Naive thymus-derived CD8-positive, alpha-beta T cell (primary cell): Measurements from ENCODE around the gene RAB11FIP4. TPM values are rescaled to one million over a fixed set of nuclear protein-coding genes. Genes with fewer than 3 reads are reported as not detected.
A peak's percentile ranks its signal among the peaks of the same experiment; 100 is the strongest.

Experiments
- ATAC-seq, 2 donors: fragments of 150-1000 bp; cut with Tn5 transposase in 1 of 2; sonication (Bioruptor Pico), chemical (Tn5 transposase) in 1 of 2; 1 replicate in 1 of 2; 2 replicates in 1 of 2; pipeline ENCODE4 v1.10.0; 2021; ENCODE audit warnings: mild to moderate bottlenecking in 2 of 2, moderate library complexity in 2 of 2
- POLR2A ChIA-PET: fragments of 350-600 bp; sonication (Branson Sonifier 250); formaldehyde crosslinking; loops from one replicate; lab custom pipeline; 2021; ENCODE audit warnings: antibody characterized with exemption; lab: Charles Lee
- DNase-seq, 10 donors: peaks; one replicate each; pipeline versions ENCODE4 v3.0.0 to v3.0.0-alpha.2; 2020 to 2022
- H3K27ac Mint-ChIP-seq, 10 donors: one replicate each; pipeline ENCODE4 v1.8.0; 2020 to 2022; ENCODE audit warnings: mild to moderate bottlenecking in 10 of 10, mixed read lengths in 10 of 10, moderate library complexity in 4 of 10, inconsistent platforms in 1 of 10
- H3K27me3 Mint-ChIP-seq, 5 donors: one replicate each; pipeline ENCODE4 v1.8.0; 2021 to 2022; ENCODE audit warnings: mixed read lengths in 5 of 5
- H3K36me3 Mint-ChIP-seq, 3 donors: one replicate each; pipeline ENCODE4 v1.8.0; 2020 to 2022; ENCODE audit warnings: mixed read lengths in 3 of 3, mild to moderate bottlenecking in 2 of 3, inconsistent platforms in 1 of 3
- H3K4me1 Mint-ChIP-seq, 4 donors: one replicate each; pipeline ENCODE4 v1.8.0; 2021 to 2022; ENCODE audit warnings: mixed read lengths in 4 of 4
- H3K4me3 Mint-ChIP-seq, 10 donors: one replicate each; pipeline ENCODE4 v1.8.0; 2020 to 2022; ENCODE audit warnings: mild to moderate bottlenecking in 10 of 10, mixed read lengths in 10 of 10, moderate library complexity in 6 of 10, inconsistent platforms in 1 of 10
- H3K9me3 Mint-ChIP-seq, 9 donors: one replicate each; pipeline ENCODE4 v1.8.0; 2020 to 2022; ENCODE audit warnings: mixed read lengths in 9 of 9, mild to moderate bottlenecking in 3 of 9, inconsistent platforms in 1 of 9, moderate library complexity in 1 of 9
- polyA plus RNA-seq, 3 donors: library from polyadenylated mRNA; unstranded; fragments of 300-500 nt; fragmentation: Illumina TruSeq; gene quantifications; one replicate each; pipeline ENCODE4 v1.2.3, GENCODE V29; 2021
- total RNA-seq, 8 experiments: library from RNA in 2 of 8; stranded (reverse) in 2 of 8; gene quantifications; one replicate each; pipeline ENCODE4 v1.2.3 and lab custom pipeline; 2021 to 2026

The RAB11FIP4 gene
- total and polyA plus RNA-seq, 5 experiments from 2014 or later, result 14.9 to 51.1 (median 18.6) TPM

DNA sequence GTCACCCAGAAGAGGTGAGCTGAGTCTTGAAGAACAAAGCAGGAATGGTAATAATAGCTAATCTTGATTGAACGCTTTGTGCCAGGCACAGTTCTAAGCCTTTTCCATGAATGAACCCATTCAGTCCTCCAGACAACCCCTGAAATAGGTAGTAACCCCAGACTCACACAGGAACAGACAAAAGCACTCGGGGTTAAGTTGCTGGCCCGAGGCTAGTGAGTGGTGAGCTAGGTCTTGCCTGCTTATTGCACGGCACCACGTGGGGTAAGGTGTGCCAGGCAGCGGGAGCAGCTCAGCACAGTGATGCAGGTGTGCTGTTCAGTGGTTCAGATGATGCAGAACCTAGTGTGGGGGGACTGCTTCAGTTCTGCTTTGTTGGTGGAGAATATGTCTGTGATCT, 181.6 kb downstream of the RAB11FIP4 start:
- no peak overlapping the region for H3K4me3 Mint-ChIP-seq
- ATAC-seq (no peak), DNase-seq (no peak)
- H3K9me3 Mint-ChIP-seq, result no peaks in the 10 kb centered on the region
- no peaks in the 10 kb centered on the region for H3K27me3 Mint-ChIP-seq
- no peaks in the 10 kb centered on the region for H3K4me1 Mint-ChIP-seq
- no peak overlapping the region for H3K27ac Mint-ChIP-seq
- POLR2A ChIA-PET, result no interaction called here
- H3K36me3 Mint-ChIP-seq, result no peaks in the 10 kb centered on the region

DNA sequence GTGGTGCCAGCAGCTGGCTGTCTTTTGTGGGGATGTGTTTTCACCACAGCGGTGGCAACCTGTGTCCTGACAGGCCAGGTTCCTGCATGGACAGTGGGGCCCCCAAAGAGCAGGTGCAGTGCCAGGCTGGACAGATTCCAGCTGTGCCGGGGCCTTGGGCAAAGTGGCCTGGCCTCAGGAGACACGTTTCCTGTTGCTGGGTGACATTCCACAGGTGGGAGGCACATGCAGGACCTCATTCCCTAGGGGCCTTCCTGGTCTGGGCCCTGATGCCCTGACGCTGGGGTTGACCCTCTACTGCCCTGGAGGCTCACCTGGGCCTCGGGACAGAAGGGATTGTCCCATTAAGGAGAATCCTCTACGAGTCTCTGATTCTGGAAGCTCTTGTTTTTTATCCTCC, 182.4 kb downstream of the RAB11FIP4 start:
- Mint-ChIP-seq H3K4me3 (no peak overlapping the region), H3K27ac (no peak overlapping the region), H3K9me3 (no peaks in the 10 kb centered on the region), H3K27me3 (no peaks in the 10 kb centered on the region), H3K36me3 (no peaks in the 10 kb centered on the region), H3K4me1 (no peaks in the 10 kb centered on the region)
- POLR2A ChIA-PET, result no interaction called here
- no peak for ATAC-seq
- no peak for DNase-seq

DNA sequence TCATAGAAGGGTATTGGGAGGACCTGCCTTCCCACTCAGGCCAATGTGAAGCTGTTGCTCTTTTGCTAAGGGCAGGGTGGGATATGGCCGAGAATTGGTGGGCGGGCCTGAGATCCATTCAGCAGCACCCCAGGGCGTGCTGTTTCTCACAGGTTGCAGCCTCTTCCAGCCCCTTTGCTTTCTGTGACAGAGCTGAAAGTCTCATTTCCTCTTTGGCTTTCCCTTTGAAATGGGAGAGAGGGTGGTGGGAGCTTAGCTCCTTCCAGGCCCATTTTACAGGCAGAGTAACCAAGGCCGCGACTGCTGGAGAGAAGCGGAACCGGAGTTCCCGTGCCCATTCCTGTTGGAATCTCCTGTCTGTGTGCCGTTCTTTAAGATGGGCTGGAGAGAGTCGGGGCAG, 183.0 kb downstream of the RAB11FIP4 start:
- H3K9me3 Mint-ChIP-seq, result no peaks in the 10 kb centered on the region
- H3K4me3 Mint-ChIP-seq, result no peak overlapping the region
- peak overlapping the region in 2 of 10 donors; percentile 39 to 82 for H3K27ac Mint-ChIP-seq
- POLR2A ChIA-PET, result no interaction called here
- no peak for ATAC-seq
- H3K4me1 Mint-ChIP-seq, result peaks cover 0 to 2% (median 0%) of the 10 kb centered on the region in 4 donors
- DNase-seq, result no peak
- no peaks in the 10 kb centered on the region for H3K27me3 Mint-ChIP-seq
- H3K36me3 Mint-ChIP-seq, result no peaks in the 10 kb centered on the region

DNA sequence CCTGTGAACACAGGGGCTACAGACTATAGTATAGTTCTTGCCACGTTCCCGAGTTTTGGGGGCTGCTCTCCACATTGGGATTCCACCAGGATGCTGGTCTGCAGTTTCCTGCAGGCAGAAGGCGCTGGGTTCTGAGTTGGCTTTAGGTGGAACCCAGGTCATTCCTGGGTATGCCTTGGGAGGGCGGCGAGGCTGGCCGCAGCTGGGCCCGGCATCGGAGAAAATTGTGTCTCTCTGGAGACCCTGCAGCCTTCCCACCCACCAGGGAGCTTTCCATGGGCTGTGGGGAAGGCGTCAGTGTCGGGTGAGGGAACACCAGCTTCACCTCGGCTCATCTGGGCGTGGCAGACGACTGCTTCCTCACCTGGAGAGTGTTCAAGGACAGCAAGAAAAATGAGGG, 183.6 kb downstream of the RAB11FIP4 start:
- no peaks in the 10 kb centered on the region for H3K36me3 Mint-ChIP-seq
- H3K4me3 Mint-ChIP-seq, result no peak overlapping the region
- ATAC-seq, result no peak
- H3K4me1 Mint-ChIP-seq, result peaks cover 0 to 2% (median 0%) of the 10 kb centered on the region in 4 donors
- POLR2A ChIA-PET, result no interaction called here
- H3K9me3 Mint-ChIP-seq, result no peaks in the 10 kb centered on the region
- no peak overlapping the region for H3K27ac Mint-ChIP-seq
- no peaks in the 10 kb centered on the region for H3K27me3 Mint-ChIP-seq
- no peak for DNase-seq

DNA sequence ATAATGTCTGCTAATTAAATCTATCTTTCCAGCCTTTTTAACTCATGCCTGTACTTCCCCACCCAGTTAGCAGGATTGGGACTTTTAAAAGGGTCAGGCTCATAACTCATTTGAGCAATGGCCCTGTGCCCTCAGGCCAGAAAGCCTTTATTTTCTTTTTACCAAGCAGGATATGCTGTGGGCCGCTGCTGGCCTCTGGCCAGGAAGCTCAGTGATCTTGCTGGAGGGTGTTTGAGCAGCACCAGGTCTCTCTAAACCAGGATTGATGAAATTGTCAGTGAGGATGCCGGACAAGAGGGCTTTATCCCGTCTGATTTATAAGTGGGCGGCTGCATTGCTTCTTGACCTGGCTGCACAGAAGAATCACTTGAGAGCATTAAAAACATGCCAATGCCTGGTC, 187.8 kb downstream of the RAB11FIP4 start:
- peaks cover 0 to 11% (median 2%) of the 10 kb centered on the region in 4 donors for H3K4me1 Mint-ChIP-seq
- H3K36me3 Mint-ChIP-seq, result no peaks in the 10 kb centered on the region
- ATAC-seq, result no peak
- POLR2A ChIA-PET, result no interaction called here
- H3K27ac Mint-ChIP-seq, result no peak overlapping the region
- peaks cover 0 to 14% (median 0%) of the 10 kb centered on the region in 5 donors for H3K27me3 Mint-ChIP-seq
- H3K4me3 Mint-ChIP-seq, result no peak overlapping the region
- DNase-seq, result no peak
- no peaks in the 10 kb centered on the region for H3K9me3 Mint-ChIP-seq

DNA sequence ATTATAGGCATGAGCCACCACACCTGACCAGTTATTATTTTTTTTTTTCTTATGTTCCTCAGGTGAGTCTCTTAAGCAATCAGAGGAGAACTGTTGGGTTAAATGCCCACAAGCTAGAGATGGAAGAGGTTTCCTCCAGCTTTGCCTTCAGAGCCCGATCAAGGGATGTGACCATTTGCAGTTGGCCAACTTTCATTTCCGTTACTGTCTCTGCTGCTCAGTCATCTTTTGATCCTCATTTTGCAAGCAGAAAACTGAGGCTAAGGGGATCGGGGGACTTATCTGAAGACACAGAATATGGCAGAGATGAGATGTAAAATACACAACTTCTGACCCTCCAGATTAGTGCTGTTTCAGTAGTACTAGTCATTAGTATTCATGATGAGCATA, 188.8 kb downstream of the RAB11FIP4 start:
- POLR2A ChIA-PET, result no interaction called here
- H3K27me3 Mint-ChIP-seq, result peaks cover 0 to 14% (median 0%) of the 10 kb centered on the region in 5 donors

DNA sequence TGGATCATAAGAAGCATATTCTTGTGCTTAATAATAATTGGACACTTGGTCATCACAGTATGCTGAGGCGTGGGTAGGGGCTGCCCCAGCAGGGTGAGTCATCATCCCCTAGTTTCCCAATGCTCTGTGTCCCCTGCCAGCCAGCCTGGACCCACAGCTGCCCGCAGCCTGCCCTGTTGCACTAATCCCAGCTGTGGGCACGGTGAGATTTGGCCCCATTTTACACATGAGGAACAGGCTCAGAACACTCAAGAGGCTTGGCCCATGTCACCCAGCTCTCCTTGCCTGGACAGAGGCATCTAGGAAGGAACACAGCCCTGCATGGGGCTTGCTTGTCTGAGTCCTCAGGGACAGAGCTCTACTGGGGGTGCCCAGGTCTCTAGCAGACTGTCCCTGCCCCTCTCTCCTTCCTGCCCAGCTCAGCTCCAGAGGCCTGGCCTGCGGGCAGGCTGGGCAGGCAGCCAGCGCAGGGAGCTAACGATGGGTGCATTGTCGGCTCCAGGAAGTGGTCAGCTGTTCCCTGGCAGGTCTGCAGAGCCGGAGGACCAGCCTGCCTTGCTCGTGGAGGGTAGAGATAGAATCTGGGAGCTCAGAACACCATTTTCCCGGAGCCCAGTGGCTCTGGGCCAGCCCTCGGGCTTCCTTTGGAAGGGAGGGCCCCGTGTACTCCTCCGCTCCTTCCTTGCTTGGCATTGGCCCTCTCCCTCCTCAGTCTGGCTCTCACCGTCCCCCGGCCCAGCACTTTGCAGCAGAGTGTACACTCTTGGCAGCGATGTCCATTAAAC, 189.4 kb downstream of the RAB11FIP4 start:
- Mint-ChIP-seq H3K27ac (no peak overlapping the region), H3K4me1 (peaks cover 0 to 11% (median 2%) of the 10 kb centered on the region in 4 donors), H3K9me3 (no peaks in the 10 kb centered on the region), H3K27me3 (peaks cover 0 to 14% (median 0%) of the 10 kb centered on the region in 5 donors), H3K4me3 (no peak overlapping the region), H3K36me3 (no peaks in the 10 kb centered on the region)
- POLR2A ChIA-PET, result no interaction called here
- ATAC-seq, result no peak
- no peak for DNase-seq

More for the DNA sequence above, 188.8 kb downstream of the RAB11FIP4 start:
- no peaks in the 10 kb centered on the region for H3K36me3 Mint-ChIP-seq
- H3K4me3 Mint-ChIP-seq, result no peak overlapping the region
- no peaks in the 10 kb centered on the region for H3K9me3 Mint-ChIP-seq
- H3K27ac Mint-ChIP-seq, result no peak overlapping the region
- ATAC-seq, result no peak
- no peak for DNase-seq
- peaks cover 0 to 11% (median 2%) of the 10 kb centered on the region in 4 donors for H3K4me1 Mint-ChIP-seq

DNA sequence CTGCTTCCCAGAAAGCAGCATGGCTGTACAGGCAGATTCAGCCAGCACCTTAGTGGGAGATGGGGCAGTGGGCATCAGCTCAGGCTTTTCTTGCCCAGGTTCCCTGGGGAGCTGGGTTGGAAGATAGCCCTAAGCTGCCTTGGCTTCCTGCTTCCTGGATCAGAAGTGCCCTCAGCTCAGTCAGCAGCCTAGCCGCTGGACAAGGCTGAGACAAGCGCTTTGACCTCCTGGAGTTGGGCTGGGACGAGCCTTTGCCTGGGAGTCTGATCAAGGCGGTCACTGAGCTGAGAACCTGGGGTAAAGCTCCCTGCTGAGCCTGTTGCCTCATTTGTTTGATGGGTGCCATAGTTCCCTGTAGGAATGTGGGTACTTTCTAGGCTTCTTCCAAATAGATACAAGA, 190.0 kb downstream of the RAB11FIP4 start:
- no peak for ATAC-seq
- Mint-ChIP-seq H3K4me3 (no peak overlapping the region), H3K9me3 (no peaks in the 10 kb centered on the region), H3K4me1 (peaks cover 0 to 11% (median 2%) of the 10 kb centered on the region in 4 donors), H3K27me3 (peaks cover 0 to 14% (median 0%) of the 10 kb centered on the region in 5 donors), H3K36me3 (no peaks in the 10 kb centered on the region), H3K27ac (no peak overlapping the region)
- DNase-seq, result no peak
- POLR2A ChIA-PET, result no interaction called here

DNA sequence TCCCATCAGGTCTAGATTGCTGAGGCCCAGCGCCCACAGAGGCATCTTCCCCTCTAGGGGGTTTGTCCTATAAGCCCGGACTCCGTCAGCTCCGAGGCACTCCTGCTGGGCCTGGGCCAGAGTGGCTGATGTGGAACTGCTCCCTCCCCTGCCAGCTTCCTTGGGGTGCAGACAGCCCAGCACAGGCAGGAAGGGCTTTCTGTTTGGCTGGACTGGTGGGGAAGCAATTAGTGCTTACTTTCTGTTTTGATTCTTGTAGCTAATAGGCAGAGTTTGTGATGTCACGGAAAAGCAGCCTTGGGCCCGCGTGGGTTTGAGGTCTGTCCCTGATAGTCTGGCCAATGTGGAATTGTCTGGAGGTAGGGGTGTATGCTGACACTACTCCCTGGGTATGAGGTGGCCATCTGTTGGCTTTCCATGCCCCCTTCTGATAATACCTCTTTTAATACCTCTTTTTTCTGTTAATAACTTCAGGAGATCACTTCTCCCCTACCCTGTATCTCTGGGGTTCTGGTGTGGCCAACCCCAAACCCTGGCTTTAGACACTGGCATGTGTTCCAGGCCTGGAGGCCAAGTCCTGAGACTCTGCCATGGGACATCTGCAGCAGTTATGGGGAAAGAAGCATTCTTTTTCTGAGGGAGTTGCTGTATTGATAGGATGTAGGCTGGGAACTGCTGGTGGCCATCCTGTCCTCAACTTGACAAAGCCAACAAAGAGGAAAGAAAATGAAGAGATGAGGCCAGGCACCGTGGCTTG, 190.9 kb downstream of the RAB11FIP4 start:
- peak overlapping the region in 2 of 10 donors; percentile 11 to 35 for H3K27ac Mint-ChIP-seq
- DNase-seq, result peak in 1 of 10 donors; percentile 17

DNA sequence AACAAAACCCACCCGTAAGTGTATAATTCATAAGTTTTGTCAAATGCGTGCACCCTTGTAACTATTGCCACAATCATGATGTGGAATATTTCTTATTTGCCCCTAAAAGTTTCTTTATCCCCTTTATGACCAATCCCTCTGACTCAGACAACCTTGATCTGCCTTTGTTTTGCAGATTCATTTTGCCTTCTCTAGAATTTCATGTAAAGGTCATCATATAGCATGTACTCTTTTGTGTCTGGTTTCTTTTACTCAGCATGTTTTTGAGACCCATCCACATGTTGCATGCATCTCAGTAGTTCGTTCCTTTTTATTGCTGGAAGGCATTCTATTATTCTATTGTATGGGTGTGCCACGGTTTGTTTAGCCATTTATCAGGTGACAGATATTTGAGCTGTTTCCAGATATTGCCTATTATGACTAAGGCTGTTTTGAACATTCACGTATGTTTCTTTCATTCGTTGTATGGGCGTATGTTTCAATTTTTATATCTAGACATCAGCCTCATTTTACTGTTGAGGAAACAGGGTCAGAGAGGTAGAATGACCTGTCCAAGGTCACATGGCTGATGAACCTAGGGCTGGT, 192.4 kb downstream of the RAB11FIP4 start:
- Mint-ChIP-seq H3K36me3 (no peaks in the 10 kb centered on the region), H3K4me1 (peaks cover 0 to 11% (median 2%) of the 10 kb centered on the region in 4 donors), H3K27ac (no peak overlapping the region), H3K9me3 (no peaks in the 10 kb centered on the region), H3K4me3 (no peak overlapping the region), H3K27me3 (peaks cover 0 to 14% (median 0%) of the 10 kb centered on the region in 5 donors)
- no peak for ATAC-seq
- POLR2A ChIA-PET, result interaction anchor here (0.6 kb wide), 1 partner anchor 638 kb away, joined by 3 read pairs; no protein-coding TSS in a partner anchor
- no peak for DNase-seq

More for the DNA sequence above, 190.9 kb downstream of the RAB11FIP4 start:
- no peak for ATAC-seq
- no peaks in the 10 kb centered on the region for H3K9me3 Mint-ChIP-seq
- POLR2A ChIA-PET, result no interaction called here
- H3K4me1 Mint-ChIP-seq, result peaks cover 0 to 11% (median 2%) of the 10 kb centered on the region in 4 donors
- no peaks in the 10 kb centered on the region for H3K36me3 Mint-ChIP-seq
- H3K27me3 Mint-ChIP-seq, result peaks cover 0 to 14% (median 0%) of the 10 kb centered on the region in 5 donors
- H3K4me3 Mint-ChIP-seq, result peak overlapping the region in 1 of 10 donors; percentile 39

DNA sequence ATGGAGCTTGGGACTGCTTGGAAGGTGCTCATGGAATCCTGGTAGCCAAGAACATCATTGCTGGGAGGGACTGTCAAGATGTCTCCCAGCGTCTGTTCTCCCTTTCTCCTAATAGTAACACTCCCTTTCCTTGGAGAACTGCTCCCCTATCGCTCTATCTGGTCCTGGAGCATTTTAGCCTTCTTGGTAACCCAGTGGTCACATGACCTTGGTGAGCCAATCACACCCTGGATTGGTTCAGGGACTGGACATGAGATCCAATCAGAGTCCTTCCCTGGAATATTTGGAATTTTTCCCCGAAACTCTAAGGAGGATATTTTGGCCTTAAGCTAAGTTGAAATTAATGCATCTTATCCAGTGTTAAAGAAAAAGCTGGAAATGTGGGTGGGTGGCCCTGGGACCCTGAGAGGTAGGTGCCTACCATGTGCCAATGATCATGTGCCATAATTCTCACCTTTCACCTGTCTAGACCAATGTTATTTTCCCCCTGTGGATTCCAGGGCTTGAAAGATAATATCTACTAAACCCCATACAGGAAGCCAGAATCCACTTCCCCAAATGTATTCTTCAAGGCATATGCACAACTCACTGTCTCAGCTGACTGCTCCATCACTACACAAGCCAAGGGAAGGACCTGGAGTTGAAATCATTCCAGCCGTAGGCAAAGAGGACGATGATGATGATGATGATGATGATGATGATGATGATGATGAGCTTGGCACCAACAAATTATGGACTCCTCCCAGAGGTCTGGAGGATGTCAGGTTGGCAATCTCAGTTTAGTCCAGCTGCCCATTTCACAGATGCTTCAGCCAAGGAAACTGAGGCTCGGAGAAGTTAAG, 193.2 kb downstream of the RAB11FIP4 start:
- no peaks in the 10 kb centered on the region for H3K9me3 Mint-ChIP-seq
- no peak overlapping the region for H3K4me3 Mint-ChIP-seq
- H3K27ac Mint-ChIP-seq, result no peak overlapping the region
- no peaks in the 10 kb centered on the region for H3K36me3 Mint-ChIP-seq
- no peak for ATAC-seq
- DNase-seq, result no peak
- POLR2A ChIA-PET, result no interaction called here
- peaks cover 0 to 14% (median 0%) of the 10 kb centered on the region in 5 donors for H3K27me3 Mint-ChIP-seq
- peaks cover 0 to 11% (median under 1%) of the 10 kb centered on the region in 4 donors for H3K4me1 Mint-ChIP-seq

DNA sequence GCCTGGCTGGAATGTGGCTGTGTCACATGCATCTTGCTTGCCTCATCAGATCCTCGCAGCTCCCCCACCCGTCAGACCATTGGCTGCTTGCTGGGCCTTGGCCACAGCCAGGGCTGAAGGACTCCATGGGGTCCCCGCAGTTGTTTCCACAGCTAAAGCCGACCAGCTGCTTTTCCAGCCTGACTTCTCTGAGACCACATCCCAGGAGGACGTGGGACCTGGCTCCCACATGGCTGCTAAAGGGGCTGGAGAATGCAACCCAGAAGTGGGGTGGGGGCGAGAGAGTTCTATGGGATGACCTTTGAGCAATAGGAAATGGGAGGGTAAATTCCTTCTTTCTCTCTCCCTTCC, 193.8 kb downstream of the RAB11FIP4 start:
- Mint-ChIP-seq H3K36me3 (no peaks in the 10 kb centered on the region), H3K4me1 (peaks cover 0 to 11% (median under 1%) of the 10 kb centered on the region in 4 donors), H3K27me3 (peaks cover 0 to 14% (median 0%) of the 10 kb centered on the region in 5 donors), H3K27ac (no peak overlapping the region), H3K9me3 (no peaks in the 10 kb centered on the region), H3K4me3 (no peak overlapping the region)
- DNase-seq (no peak), ATAC-seq (no peak)
- POLR2A ChIA-PET, result no interaction called here
